ENCODE data around the gene F2RL2.

F2RL2 gene

GRCh38 chr5:76634661-76635060 lies 11.5 kb upstream of the F2RL2 start:
- TF ChIP-seq CTCF (IDR thresholded peaks at IDR 0.05; ENCODE audit: low read depth, low read length), result no peak
- H3K9me3 ChIP-seq, result no peaks in the 10 kb centered on the region
- H3K4me3 ChIP-seq (ENCODE audit: low read depth, low read length), result no peak overlapping the region
- H3K36me3 ChIP-seq, result no peaks in the 10 kb centered on the region
- no peaks in the 10 kb centered on the region; the same call in none of the 2 replicates for H3K27me3 ChIP-seq
- no peaks in the 10 kb centered on the region for H3K4me1 ChIP-seq
- DNase-seq, result no peak

GRCh38 chr5:76626738-76627137 lies 3.5 kb upstream of the F2RL2 start:
- Histone ChIP-seq H3K9me3 (no peaks in the 10 kb centered on the region), H3K36me3 (no peaks in the 10 kb centered on the region), H3K4me3 (ENCODE audit: low read depth, low read length) (no peak overlapping the region), H3K27me3 (peaks cover 5% of the 10 kb centered on the region), H3K4me1 (no peaks in the 10 kb centered on the region)
- no peak for DNase-seq
- TF ChIP-seq CTCF (IDR thresholded peaks at IDR 0.05; ENCODE audit: low read depth, low read length), result no peak

- no peak for DNase-seq
- Histone ChIP-seq H3K9me3 (no peaks in the 10 kb centered on the region), H3K4me3 (ENCODE audit: low read depth, low read length) (no peak overlapping the region), H3K36me3 (no peaks in the 10 kb centered on the region), H3K4me1 (no peaks in the 10 kb centered on the region), H3K27me3 (peaks cover 5% of the 10 kb centered on the region)
- no peak for TF ChIP-seq CTCF (IDR thresholded peaks at IDR 0.05; ENCODE audit: low read depth, low read length)
Observed at GRCh38 chr5:76625087-76625815, 2.0 kb upstream of the F2RL2 start.

- no peaks in the 10 kb centered on the region for H3K4me1 ChIP-seq
- H3K4me3 ChIP-seq (ENCODE audit: low read depth, low read length), result no peak overlapping the region
- H3K36me3 ChIP-seq, result no peaks in the 10 kb centered on the region
- no peak for DNase-seq
- peaks cover 5% of the 10 kb centered on the region for H3K27me3 ChIP-seq
- no peaks in the 10 kb centered on the region for H3K9me3 ChIP-seq
- TF ChIP-seq CTCF (IDR thresholded peaks at IDR 0.05; ENCODE audit: low read depth, low read length), result no peak
Observed at GRCh38 chr5:76622076-76622475, 1.1 kb downstream of the F2RL2 start.

- Histone ChIP-seq H3K36me3 (no peaks in the 10 kb centered on the region), H3K4me3 (ENCODE audit: low read depth, low read length) (no peak overlapping the region), H3K4me1 (no peaks in the 10 kb centered on the region), H3K27me3 (peaks cover 5% of the 10 kb centered on the region), H3K9me3 (no peaks in the 10 kb centered on the region)
- no peak for DNase-seq
- TF ChIP-seq CTCF (IDR thresholded peaks at IDR 0.05; ENCODE audit: low read depth, low read length), result no peak
Observed at GRCh38 chr5:76620166-76620565, 3.0 kb downstream of the F2RL2 start.

- Histone ChIP-seq H3K4me1 (no peaks in the 10 kb centered on the region), H3K9me3 (no peaks in the 10 kb centered on the region), H3K4me3 (ENCODE audit: low read depth, low read length) (no peak overlapping the region), H3K36me3 (no peaks in the 10 kb centered on the region), H3K27me3 (peaks cover 5% of the 10 kb centered on the region)
- TF ChIP-seq CTCF (IDR thresholded peaks at IDR 0.05; ENCODE audit: low read depth, low read length), result no peak
- no peak for DNase-seq
Observed at GRCh38 chr5:76617675-76618074, 5.5 kb downstream of the F2RL2 start.
